HG02973 (cell line): Measurements from ENCODE around the gene ARHGEF3.
"Not testable (repeated sequence)": the region's sequence is repeated elsewhere in the genome, so short reads cannot be mapped to it uniquely, and the experiment has no call there.

Experiments
- ATAC-seq: cut with Tn5 transposase; IDR thresholded peaks from one replicate; pipeline ENCODE4 v1.9.1; 2021; ENCODE audit warnings: moderate library complexity; ENCODE audit not compliant: unreplicated experiment

ARHGEF3 gene

DNA sequence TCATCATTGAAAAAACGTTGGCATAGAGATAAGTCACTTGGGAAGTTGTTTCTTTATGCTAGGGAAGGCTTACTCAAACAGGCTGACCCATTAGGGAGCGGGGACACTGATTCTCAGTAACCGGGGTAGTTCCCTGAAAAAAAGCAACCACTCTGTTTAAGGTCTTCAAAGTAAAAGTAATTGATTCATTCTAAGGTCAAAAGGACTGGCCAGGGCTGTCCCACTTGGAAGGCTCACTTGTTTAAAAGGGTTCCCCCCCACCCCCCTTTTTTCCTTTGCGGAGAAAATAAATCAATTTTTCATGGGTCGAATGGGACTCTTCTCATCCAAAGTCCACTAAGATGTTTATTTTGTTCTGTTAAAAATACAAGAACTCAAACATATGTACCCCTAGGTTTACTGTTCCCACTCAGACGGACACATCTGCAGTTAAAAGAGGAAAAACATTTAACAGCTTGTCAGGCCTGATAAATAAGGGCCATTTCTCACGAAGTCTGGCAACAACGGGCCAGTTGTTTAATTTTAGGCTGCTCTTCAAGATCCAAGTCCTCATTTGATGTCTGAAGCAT lies 53.0 kb downstream of the ARHGEF3 start:
- no peak for ATAC-seq

DNA sequence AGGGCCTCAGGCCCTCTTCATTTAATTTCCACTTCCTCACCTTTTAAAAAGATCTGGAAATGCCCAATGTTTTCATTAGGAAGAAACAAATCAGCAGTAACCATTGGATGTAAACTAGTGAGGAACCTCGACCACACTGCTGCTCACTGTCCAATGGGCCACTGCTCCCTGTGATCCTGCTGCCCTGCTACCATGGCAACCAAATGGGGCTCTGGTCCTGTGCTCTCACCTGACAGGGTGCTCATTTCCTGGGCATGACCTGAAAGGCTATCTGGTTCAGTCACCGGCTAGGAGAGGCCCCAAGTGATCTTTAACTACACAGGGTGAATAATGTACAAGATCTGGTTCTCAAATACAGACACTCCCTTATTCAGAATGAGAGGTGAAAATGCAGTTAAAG lies 54.6 kb downstream of the ARHGEF3 start:
- ATAC-seq, result no peak

DNA sequence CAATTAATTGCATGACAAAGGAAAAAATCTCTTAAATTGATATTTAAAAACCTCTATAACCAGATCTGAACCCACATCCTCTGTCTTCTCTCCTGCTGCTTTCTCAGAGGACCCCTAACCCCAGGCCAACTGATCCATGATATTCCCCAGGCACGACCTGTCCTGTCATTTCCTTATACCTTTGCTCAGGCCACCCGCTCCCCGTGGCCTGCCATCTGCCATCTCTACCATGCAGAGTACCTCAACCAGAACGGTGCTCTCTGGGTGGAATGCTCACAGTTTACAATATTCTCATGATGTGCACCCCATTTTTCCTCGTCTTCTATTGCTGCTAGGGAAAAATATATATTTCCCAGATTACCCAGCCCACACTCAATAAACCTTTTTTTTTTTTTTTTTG lies 57.7 kb downstream of the ARHGEF3 start:
- ATAC-seq, result no peak

DNA sequence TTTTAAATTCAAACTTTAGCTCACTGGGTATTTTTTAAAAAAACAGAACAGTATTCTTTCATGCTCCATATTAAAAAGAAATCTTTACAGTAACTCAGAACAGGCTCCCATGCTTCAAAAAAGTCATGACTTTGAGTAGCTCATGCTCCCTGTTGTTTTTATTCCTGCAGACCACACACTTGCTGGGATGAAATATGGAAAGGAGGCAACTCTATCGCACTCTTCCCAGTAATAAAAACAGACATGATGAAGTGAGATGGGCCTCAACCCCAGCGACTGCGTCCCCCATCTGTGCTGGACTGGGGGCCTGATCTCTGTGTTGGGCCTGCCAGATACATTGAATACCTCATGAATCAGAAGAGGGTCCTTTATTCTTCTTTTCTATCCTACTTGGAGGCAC lies 58.9 kb downstream of the ARHGEF3 start:
- ATAC-seq, result no peak

DNA sequence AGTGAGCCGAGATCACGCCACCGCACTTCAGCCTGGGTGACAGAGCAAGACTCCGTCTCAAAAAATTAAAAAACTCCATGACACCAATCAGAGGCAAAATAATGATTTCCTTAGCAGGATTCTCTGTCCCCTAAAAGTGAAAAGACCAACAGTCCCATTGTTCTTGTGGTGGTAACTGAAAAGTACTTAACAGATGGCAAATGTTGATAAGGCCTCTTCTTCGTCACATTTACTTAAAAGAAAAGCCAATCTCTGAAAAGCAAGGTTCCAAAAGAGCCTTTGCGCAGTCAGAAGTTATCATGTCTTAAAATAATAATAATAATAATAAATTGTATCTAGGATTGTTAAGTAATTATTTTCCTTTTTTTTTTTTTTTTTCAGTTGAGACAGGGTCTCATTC lies 62.7 kb downstream of the ARHGEF3 start:
- no peak for ATAC-seq

DNA sequence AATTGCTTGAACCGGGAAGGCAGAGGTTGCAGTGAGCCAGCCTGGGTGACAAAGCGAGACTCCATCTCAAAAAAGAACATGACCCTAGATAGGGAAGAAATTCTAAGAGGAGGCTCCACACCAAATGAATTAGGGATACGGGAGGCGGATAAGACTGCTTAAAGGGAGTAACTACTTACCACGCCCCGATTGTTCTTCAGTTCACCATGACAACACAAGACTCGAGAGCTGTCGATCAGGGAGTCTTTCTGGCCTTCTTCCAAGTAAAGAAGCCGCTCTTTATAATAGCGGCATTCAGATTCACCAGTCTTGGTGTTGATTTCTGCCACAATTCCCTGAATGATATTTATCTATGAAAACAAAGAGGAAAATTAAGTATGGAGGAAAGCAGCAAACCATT lies 64.7 kb downstream of the ARHGEF3 start:
- ATAC-seq, result no peak

DNA sequence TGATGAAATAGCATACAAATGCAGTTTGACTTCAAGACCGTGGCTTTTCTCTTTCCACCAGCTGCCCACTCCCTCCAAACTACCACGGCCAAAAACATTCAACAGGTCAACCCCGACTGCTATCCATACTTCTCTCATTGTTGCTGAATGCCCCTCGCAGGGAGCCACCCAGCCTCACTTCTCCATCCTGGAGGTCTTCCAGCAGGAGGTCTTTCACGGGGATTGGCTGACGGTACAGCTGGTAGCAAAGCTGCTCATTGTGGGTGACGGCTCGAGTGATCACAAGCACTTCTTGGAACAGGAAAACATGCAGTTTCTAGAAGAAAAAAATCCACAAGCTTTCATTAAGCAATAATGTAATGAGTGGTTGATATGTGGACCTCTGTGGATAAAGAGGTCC lies 69.6 kb downstream of the ARHGEF3 start:
- no peak for ATAC-seq

DNA sequence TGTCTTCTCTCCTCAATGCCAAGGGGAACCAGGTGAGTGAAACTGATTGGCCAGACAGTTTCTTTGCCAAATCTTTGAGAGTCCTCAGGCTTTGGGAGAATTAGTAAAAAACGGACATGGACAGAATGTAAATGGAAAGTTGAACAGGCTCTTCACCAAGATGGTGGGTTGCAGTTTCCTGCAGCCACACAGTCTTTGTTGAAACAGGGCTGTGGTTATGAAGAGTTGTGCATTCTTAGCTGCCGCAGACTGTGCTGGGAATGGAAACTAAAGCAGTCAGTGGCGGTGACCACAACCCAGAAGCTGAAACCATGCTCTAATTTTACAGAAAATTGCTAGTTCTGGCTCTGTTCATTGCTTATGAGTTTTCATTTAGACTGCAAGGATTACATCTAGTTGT lies 76.6 kb downstream of the ARHGEF3 start:
- peak; percentile 94 for ATAC-seq

DNA sequence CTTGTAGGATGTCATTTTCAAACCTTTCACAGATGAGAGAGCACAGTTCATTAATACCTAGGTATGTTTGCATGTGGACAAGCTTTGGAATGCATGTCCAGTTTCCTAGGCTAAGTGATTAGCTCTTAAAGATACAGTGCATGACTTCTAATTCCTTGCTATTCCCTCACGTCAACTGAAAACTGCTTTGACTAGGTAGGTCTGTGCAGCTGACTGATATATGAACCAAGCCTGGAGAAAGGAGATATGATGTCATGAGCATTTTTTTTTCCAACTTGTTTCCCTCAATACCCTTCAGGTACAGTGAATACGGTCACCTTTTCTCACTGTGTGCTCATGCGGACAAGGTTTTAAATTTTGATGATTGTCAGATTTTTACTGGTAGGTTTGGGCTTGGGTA lies 77.1 kb downstream of the ARHGEF3 start:
- ATAC-seq, result no peak

DNA sequence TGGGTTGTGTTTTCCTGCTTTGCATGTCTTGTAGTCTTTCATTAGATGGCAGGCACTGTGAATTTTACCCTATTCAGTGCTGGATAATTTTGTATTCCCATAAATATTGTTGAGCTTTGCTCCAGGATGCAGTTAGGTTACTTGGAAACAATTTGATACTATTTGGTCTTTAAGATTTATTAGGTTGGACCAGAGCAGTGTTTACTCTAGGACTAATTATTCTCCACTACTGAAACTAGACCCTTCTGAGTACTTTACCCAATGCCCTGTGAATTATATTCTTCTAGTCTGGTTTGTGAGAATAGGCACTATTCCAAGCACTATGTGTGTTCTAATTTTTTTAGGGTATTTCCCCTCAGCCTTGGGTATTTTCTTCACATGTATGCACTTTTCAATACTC lies 80.9 kb downstream of the ARHGEF3 start:
- no peak for ATAC-seq

DNA sequence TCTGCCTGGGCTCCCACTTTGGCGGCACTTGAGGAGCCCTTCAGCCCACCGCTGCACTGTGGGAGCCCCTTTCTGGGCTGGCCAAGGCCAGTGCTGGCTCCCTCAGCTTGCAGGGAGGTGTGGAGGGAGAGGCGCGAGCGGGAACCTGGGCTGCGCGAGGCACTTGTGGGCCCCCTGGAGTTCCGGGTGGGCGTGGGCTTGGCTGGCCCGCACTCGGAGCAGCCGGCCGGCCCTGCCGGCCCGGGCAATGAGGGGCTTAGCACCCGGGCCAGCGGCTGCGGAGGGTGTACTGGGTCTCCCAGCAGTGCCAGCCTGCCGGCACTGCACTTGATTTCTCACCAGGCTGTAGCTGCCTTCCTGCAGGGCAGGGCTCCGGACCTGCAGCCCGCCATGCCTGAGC lies 82.9 kb downstream of the ARHGEF3 start:
- not testable (repeated sequence) for ATAC-seq

DNA sequence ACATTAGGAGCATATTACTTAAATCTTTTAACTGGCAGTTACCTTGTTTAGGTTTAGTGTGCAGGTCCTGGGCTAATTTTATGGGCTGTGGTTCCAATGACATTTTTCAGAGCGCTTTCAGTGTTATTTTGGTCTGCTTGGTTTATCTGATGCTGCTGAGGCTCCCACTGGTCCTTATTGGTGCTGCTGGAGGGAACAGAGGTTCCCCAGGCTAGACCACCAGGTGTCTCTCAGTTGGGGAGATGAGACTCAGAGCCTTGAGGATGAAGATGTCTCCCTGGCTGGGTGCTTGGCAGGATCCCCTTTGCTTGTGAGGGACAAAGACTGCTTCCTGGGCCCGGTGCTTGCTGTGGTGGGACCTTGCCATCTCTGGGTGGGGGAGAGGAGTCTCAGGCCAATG lies 90.4 kb downstream of the ARHGEF3 start:
- no peak for ATAC-seq

DNA sequence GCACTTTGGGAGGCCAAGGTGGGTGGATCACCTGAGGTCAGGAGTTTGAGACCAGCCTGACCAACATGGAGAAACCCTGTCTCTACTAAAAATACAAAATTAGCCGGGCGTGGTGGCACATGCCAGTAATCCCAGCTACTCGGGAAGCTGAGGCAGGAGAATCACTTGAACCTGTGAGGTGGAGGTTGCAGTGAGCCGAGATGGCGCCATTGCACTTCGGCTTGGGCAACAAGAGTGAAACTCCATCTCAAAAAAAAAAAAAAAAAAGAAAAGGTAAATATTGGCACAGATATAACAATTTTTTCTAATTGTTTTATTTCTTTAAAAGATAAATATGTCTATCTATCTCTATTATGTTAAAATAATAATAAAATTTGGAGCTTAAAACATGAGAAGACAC lies 94.3 kb downstream of the ARHGEF3 start:
- ATAC-seq, result not testable (repeated sequence)

DNA sequence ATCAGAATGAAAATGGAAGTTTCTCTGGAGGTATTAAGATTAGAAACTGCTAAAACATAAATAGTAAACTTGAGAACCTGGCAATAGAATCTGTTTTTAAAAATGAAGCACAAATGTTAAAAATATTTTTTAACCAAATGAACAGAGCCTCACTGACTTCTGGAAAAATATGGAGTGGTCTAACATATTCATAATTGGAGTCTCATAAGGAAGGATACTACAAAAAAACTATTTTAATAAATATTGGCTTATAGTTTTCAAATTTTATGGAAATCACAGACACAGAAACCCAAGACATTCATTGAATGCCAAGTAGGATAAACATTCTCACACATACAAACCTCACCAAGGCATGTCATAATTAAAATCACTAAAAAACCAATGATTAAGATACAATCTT lies 95.1 kb downstream of the ARHGEF3 start:
- ATAC-seq, result no peak

DNA sequence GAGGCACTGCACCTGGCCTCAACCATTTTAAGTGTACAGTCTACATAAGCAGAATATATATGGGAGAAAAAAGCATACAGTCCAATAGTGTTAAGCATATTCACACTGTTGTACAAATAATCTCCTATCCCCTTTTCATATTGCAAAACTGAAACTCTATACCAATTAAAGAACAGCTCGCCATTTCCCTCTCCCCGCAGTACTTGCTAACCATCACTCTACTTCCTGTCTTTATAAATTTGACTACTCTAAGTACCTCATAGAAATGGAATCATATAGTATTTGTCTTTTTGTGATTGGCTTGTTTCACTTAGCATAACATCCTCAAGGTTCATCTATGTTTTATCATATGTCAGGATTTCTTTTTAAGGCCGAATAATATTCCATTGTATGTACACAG lies 97.0 kb downstream of the ARHGEF3 start:
- no peak for ATAC-seq

DNA sequence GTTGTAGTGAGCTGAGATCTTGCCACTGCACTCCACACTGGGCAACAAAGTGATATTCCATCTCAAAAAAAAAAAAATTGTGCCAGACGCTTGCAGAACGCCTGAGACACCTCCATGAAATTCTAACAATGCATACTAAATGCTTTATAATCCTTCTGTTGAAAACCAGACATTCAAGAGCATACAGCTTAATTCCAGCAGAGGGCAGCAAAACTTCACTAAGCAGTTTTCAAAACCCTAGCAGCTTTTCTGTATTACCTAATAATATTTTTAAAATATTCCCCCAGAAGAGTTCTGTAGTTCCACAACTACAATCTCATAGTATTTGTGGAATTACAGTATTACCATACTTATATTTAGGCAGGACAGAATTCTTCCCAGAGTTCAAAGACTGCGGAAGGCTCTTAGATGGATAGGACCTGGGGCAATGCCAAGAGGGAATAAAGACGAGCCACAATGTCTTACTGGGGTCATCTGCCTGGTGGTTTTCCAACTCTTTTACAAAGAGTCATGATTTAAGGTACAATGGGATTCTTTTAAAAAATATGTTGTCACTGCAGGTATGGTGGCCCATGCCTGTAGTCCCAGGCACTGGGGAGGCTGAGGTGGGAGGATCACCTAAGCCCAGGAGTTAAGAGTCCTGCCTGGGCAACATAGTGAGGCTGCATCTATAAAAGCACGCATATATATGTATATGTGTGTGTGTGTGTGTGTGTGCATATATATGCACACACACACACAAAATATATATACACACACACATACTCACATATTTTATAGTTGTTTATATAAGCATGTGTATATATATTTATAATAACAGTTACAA lies 99.0 kb downstream of the ARHGEF3 start:
- ATAC-seq, result no peak

DNA sequence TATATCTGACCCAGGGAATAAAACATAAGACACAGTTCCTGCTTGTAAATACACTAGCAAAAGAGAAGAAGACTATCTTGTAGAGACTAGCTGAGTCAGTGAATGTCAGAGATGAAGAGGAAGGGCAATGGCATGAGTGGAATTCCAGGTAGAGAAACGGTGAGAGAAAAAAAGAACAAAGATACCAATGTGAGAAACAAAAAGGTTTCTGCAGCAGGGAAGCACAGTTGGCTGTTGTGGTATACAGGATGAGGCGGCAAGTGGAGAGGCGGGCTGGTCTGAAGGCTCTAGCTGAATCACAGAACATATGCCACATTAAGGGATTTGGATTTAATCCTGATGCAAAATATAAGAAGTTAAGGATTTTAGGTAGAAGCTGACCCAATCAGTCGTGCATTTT lies 101.6 kb downstream of the ARHGEF3 start:
- ATAC-seq, result no peak

DNA sequence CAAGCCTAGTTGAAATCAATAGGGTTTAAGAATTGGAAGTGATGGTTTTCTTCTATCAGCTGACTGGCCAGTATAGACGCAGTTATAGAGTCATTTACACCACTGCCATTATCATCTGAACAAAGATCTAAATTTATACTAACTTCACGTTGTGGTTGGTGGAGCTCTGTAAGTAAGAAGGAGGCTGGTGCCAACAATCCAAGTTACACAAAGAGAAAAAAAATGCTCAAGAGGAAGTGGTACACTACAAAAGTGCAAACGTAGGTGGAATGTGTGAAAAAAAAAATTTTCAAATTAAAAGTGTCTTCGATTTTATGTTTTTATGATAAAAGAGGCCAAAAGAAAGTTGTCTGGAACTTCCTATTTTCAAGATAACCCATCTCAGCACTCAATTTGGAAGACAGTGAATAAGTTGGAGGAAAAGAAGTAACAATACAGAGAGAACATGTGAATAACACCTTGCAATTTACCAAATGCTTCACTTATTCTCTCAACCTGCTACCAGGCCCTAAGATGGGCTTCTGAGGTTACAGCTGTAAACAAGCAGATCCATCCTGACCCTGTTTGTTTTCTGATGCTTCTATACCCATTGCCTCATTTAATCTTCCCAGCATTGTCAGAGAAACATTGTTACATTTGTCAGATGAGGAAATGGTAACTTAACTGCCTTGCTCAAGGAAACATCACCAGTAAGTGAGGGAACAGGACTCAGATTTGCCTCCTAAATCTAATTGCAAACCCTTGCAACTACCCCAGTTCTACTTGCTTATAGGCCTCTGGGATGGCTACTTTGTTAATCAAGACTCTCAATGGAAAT lies 106.7 kb downstream of the ARHGEF3 start:
- ATAC-seq, result no peak

DNA sequence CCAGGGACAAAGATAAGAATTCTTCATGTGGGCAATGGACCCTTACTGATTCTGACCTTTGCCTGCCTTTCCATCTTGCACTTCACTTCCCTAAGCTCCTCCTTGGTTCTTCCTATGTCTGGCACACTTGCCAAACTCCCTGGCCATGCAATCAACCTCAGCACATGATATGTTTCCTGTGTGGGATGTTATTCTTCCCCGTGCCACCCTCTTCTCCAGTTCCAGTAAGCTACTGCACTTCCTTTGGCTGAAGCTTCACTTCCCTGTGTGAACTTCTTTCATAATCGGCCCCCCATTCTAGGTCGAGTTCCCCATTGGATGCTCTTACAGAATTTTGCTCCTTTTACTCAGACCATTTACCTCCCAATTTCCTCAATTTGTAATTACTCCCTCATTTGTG lies 108.0 kb downstream of the ARHGEF3 start:
- ATAC-seq, result no peak

DNA sequence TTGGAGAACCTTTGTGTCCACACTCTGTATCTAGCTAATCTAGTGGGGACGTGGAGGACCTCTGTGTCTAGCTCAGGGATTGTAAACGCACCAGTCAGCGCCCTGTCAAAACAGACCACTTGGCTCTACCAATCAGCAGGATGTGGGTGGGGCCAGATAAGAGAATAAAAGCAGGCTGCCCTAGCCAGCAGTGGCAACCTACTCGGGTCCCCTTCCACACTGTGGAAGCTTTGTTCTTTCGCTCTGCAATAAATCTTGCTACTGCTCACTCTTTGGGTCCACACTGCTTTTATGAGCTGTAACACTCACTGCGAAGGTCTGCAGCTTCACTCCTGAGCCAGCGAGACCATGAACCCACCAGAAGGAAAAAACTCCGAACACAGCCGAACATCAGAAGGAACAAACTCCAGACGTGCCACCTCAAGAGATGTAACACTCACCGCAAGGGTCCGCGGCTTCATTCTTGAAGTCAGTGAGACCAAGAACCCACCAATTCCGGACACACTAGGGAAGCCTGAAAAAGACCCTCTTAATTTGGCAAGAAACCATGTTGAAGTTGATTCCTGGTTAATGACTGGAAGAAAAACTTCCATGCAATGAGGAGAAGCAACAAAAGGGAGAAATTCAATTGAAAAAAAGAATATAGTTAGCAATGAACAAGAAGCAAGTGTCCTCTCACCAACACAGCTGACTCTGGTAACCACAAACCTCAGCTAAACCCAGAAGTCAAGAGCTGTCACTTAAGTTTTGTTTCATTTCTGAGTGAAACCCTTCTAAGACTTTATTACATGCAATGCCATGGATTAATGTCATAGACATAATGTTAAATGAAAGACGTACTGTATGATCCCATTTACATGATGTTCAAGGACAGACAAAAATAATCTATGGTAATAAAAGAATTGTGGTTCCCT lies 109.0 kb downstream of the ARHGEF3 start:
- ATAC-seq, result not testable (repeated sequence)

DNA sequence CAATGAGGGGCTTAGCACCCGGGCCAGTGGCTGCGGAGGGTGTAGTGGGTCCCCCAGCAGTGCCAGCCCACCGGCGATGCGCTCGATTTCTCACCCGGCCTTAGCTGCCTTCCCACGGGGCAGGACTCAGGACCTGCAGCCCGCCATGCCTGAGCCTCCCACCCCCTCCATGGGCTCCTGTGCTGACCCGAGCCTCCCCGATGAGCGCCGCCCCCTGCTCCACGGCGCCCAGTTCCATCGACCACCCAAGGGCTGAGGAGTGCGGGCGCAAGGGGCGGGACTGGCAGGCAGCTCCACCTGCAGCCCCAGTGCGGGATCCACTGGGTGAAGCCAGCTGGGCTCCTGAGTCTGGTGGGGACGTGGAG lies 109.8 kb downstream of the ARHGEF3 start:
- not testable (repeated sequence) for ATAC-seq
